HepG2 (cell line): Measurements from ENCODE around the gene SFRP4. TPM values are rescaled to one million over a fixed set of nuclear protein-coding genes. Genes with fewer than 3 reads are reported as not detected.
A peak's percentile ranks its signal among the peaks of the same experiment; 100 is the strongest.

Experiments
- ATF6 ChIP-seq: sonication (generic); formaldehyde crosslinking; conservative IDR thresholded peaks from 2 replicates; pipeline ENCODE4 v1.4.0; 2020; ENCODE audit warnings: missing genetic modification reagents
- HNRNPUL1 ChIP-seq: fragments of 200-400 bp; formaldehyde crosslinking; IDR thresholded peaks from 2 replicates; pipeline ENCODE4 v1.6.1; 2017; ENCODE audit warnings: low read depth, mild to moderate bottlenecking, low read length, moderate library complexity
- NFYB ChIP-seq: sonication (generic); formaldehyde crosslinking; IDR thresholded peaks from 2 replicates; pipeline ENCODE4 v1.4.0; 2020; ENCODE audit warnings: missing genetic modification reagents
- NRL ChIP-seq: sonication (generic); formaldehyde crosslinking; IDR thresholded peaks from 2 replicates; pipeline ENCODE4 v1.5.0; 2020; ENCODE audit warnings: missing genetic modification reagents, mild to moderate bottlenecking, moderate library complexity, borderline replicate concordance
- PPARG ChIP-seq: conservative IDR thresholded peaks from 2 replicates; pipeline ENCODE4 v1.6.1; 2016; ENCODE audit warnings: missing biosample characterization, missing genetic modification reagents
- PRMT3 ChIP-seq: sonication (generic); formaldehyde crosslinking; IDR thresholded peaks from 2 replicates; pipeline ENCODE4 v1.8.1; 2022; ENCODE audit warnings: low read depth, mild to moderate bottlenecking, moderate library complexity, missing genetic modification reagents, borderline replicate concordance
- RBFOX2 ChIP-seq: fragments of 200-400 bp; formaldehyde crosslinking; IDR thresholded peaks from 2 replicates; pipeline ENCODE4 v1.6.1; 2017; ENCODE audit warnings: low read depth, mild to moderate bottlenecking, low read length
- REL ChIP-seq: sonication (generic); formaldehyde crosslinking; conservative IDR thresholded peaks from 2 replicates; pipeline ENCODE4 v1.8.0; 2022; ENCODE audit warnings: mild to moderate bottlenecking, missing genetic modification reagents, moderate library complexity
- RFXAP ChIP-seq: sonication (generic); formaldehyde crosslinking; IDR thresholded peaks from 2 replicates; pipeline ENCODE4 v1.4.0; 2020; ENCODE audit warnings: missing genetic modification reagents, borderline replicate concordance
- SRSF9 ChIP-seq: fragments of 200-400 bp; formaldehyde crosslinking; IDR thresholded peaks from 2 replicates; pipeline ENCODE4 v1.6.1; 2018; ENCODE audit warnings: borderline replicate concordance, mild to moderate bottlenecking, low read depth, low read length; ENCODE audit not compliant: insufficient read depth, poor library complexity, severe bottlenecking
- THRA ChIP-seq: sonication (generic); formaldehyde crosslinking; IDR thresholded peaks from 2 replicates; pipeline ENCODE4 v1.4.0; 2020; ENCODE audit warnings: missing genetic modification reagents, borderline replicate concordance
- WIZ ChIP-seq: sonication (generic); formaldehyde crosslinking; IDR thresholded peaks from 2 replicates; pipeline ENCODE4 v1.5.1; 2020; ENCODE audit warnings: mild to moderate bottlenecking, missing genetic modification reagents
- ZBTB3 ChIP-seq: sonication (generic); formaldehyde crosslinking; IDR thresholded peaks from 2 replicates; pipeline ENCODE4 v1.4.0; 2020; ENCODE audit warnings: low read depth, mild to moderate bottlenecking, moderate library complexity, missing genetic modification reagents, borderline replicate concordance
- ZFP90 ChIP-seq: sonication (generic); formaldehyde crosslinking; IDR thresholded peaks from 2 replicates; pipeline ENCODE4 v1.8.0; 2022; ENCODE audit warnings: missing genetic modification reagents, mild to moderate bottlenecking, inconsistent platforms, borderline replicate concordance
- ZNF180 ChIP-seq: sonication (generic); formaldehyde crosslinking; IDR thresholded peaks from 2 replicates; pipeline ENCODE4 v1.4.0; 2020; ENCODE audit warnings: low read depth, missing genetic modification reagents, borderline replicate concordance
- ZNF431 ChIP-seq: sonication (generic); formaldehyde crosslinking; IDR thresholded peaks from 2 replicates; pipeline ENCODE4 v1.9.0; 2022; ENCODE audit warnings: missing genetic modification reagents, low read depth, mild to moderate bottlenecking, borderline replicate concordance
- ZNF616 ChIP-seq: sonication (generic); formaldehyde crosslinking; IDR thresholded peaks from 2 replicates; pipeline ENCODE4 v1.5.0; 2020; ENCODE audit warnings: low read depth, mild to moderate bottlenecking, missing genetic modification reagents
- ZNF639 ChIP-seq: conservative IDR thresholded peaks from 2 replicates; pipeline ENCODE4 v1.6.1; 2018; ENCODE audit warnings: missing genetic modification reagents
- ZNF703 ChIP-seq: sonication (generic); formaldehyde crosslinking; IDR thresholded peaks from 2 replicates; pipeline ENCODE4 v1.5.1; 2020; ENCODE audit warnings: missing genetic modification reagents, mild to moderate bottlenecking, moderate library complexity, borderline replicate concordance
- ZSCAN31 ChIP-seq: sonication (generic); formaldehyde crosslinking; IDR thresholded peaks from 2 replicates; pipeline ENCODE4 v1.5.0; 2020; ENCODE audit warnings: low read depth, mild to moderate bottlenecking, missing genetic modification reagents
- ZUFSP ChIP-seq: sonication (generic); formaldehyde crosslinking; IDR thresholded peaks from 2 replicates; pipeline ENCODE4 v1.9.0; 2021; ENCODE audit warnings: missing genetic modification reagents, mild to moderate bottlenecking, borderline replicate concordance
- polyA plus RNA-seq, 8 experiments: library from polyadenylated mRNA; depleted of rRNA in 3 of 8; stranded (reverse) in 7 of 8; unstranded in 1 of 8; fragments of >200 nt; fragmentation: Illumina TruSeq in 4 of 8; extraction: Trizol in 4 of 8; gene quantifications; 2 replicates each; pipeline versions ENCODE4 v1.2.1 to v1.2.3, GENCODE V29; 2011 to 2016; ENCODE audit warnings: low read depth in 4 of 8, missing spikeins in 1 of 8, mixed read lengths in 1 of 8; ENCODE audit not compliant: insufficient read depth in 1 of 8
- total RNA-seq, 5 experiments: library from RNA; depleted of rRNA; stranded (reverse); fragments of >200 nt; fragmentation: Illumina TruSeq; extraction: Trizol; gene quantifications; 2 replicates each; pipeline ENCODE4 v1.2.3, GENCODE V29; 2016; ENCODE audit warnings: low read depth in 1 of 5

SFRP4 gene
- total and polyA plus RNA-seq, 2 of the 13 experiments (the other 11 are each of a cell fraction or from before 2014, with no cell fraction given) = 0.96 to 1.8 TPM

- TF ChIP-seq ZNF431 (CRISPR knock-in tag) (no peak), THRA (CRISPR knock-in tag) (no peak), ZBTB3 (CRISPR knock-in tag) (peak; percentile 85), SRSF9 (no peak), NFYB (CRISPR knock-in tag) (no peak), WIZ (no peak), RBFOX2 (peak; percentile 97), NRL (CRISPR knock-in tag) (peak; percentile 32), ZUFSP (CRISPR knock-in tag) (no peak), REL (CRISPR knock-in tag) (0 out of 2 replicates have a peak, but pooled peaks have one; percentile 35), RFXAP (CRISPR knock-in tag) (no peak), ATF6 (CRISPR knock-in tag) (no peak), ZSCAN31 (CRISPR knock-in tag) (peak; percentile 73), PRMT3 (CRISPR knock-in tag) (0 out of 2 replicates have a peak, but pooled peaks have one; percentile 3), ZNF639 (CRISPR knock-in tag) (0 out of 2 replicates have a peak, but pooled peaks have one; percentile 28), ZFP90 (0 out of 2 replicates have a peak, but pooled peaks have one; percentile 40), ZNF616 (no peak), ZNF703 (CRISPR knock-in tag) (no peak; the same call in 1 of the 2 replicates), ZNF180 (no peak), HNRNPUL1 (no peak), PPARG (CRISPR knock-in tag) (no peak)
These were observed 4.5 kb upstream of the SFRP4 start (continued) for GRCh38 chr7:37920849-37921805.
